Right lobe of liver (tissue), 6 donors: ENCODE data around the gene OMA1. TPM values are rescaled to one million over a fixed set of nuclear protein-coding genes. Genes with fewer than 3 reads are reported as not detected.
"Not testable (repeated sequence)": the region's sequence is repeated elsewhere in the genome, so short reads cannot be mapped to it uniquely, and the experiment has no call there.

Experiments used
- ATAC-seq, 4 donors: fragments of 200-7000 bp; cut with Tn5 transposase; one replicate each; pipeline ENCODE4 v1.9.1; 2020; ENCODE audit warnings: mild to moderate bottlenecking in 4 of 4, moderate library complexity in 4 of 4
- DNase-seq, 3 donors: peaks; one replicate each; pipeline ENCODE4 v3.0.0-alpha.2; 2020
- H3K27ac ChIP-seq, 3 donors: fragments of 200-600 bp; one replicate each; pipeline ENCODE4 v1.8.0; 2022
- H3K27me3 ChIP-seq, 2 donors: fragments of 200-600 bp; one replicate each; pipeline ENCODE4 v1.8.0; 2022
- H3K36me3 ChIP-seq, 4 donors: fragments of 200-600 bp; sonication (generic) in 1 of 4; one replicate each; pipeline versions ENCODE4 v1.5.1 to v1.8.0; 2017 to 2022; ENCODE audit warnings: control low read depth in 1 of 4
- H3K4me1 ChIP-seq, 4 donors: fragments of 200-600 bp; sonication (generic) in 1 of 4; one replicate each; pipeline versions ENCODE4 v1.5.1 to v1.8.0; 2017 to 2022; ENCODE audit warnings: control low read depth in 1 of 4
- H3K4me3 ChIP-seq, 3 donors: fragments of 200-600 bp; one replicate each; pipeline ENCODE4 v1.8.0; 2022
- H3K9me3 ChIP-seq, 4 donors: fragments of 200-600 bp; sonication (generic) in 1 of 4; one replicate each; pipeline versions ENCODE4 v1.5.1 to v1.8.0; 2017 to 2022; ENCODE audit warnings: control low read depth in 1 of 4
- CTCF ChIP-seq, 4 donors: fragments of 200-600 bp in 3 of 4; fragments of 450-650 bp in 1 of 4; IDR thresholded peaks; one replicate each; pipeline versions ENCODE4 v1.5.1 to v1.8.0; 2016 to 2022; ENCODE audit warnings: antibody characterized with exemption in 4 of 4, mild to moderate bottlenecking in 2 of 4
- POLR2A ChIP-seq: fragments of 450-650 bp; IDR thresholded peaks from one replicate; pipeline ENCODE4 v1.6.1; 2017; ENCODE audit warnings: antibody characterized with exemption, mild to moderate bottlenecking
- WGBS: methylation state at CpG from one replicate; pipeline ENCODE4 v1.1.6; 2018; ENCODE audit warnings: low coverage, low lambda C conversion rate; ENCODE audit not compliant: insufficient coverage; ENCODE audit errors: missing lambda C conversion rate; 5-methylcytosine and 5-hydroxymethylcytosine counted together
- intact Hi-C, 2 donors: fragments of 100-400 bp; cut with DNase I; formaldehyde crosslinking; loops; one replicate each; pipeline versions ENCODE4 v1.11.2 to v1.14.1; 2022
- total RNA-seq, 6 experiments: library from RNA; depleted of rRNA in 2 of 6; stranded (reverse); fragments of >200 nt in 2 of 6; fragmentation: NEBNext Ultra II Directional in 3 of 6; extraction: Animal tissue kit (Norgen Biotek cat#: 25700) in 3 of 6; gene quantifications; one replicate each; pipeline versions ENCODE4 v1.1.0 to v1.2.4, GENCODE V29; 2016 to 2023
- donor health status: DM: no; HTN: yes; CAD: no.
- donor health status: DM: no; HTN: no; CAD: no.
- donor health status: DM: no; HTN: no; CAD: no.
- donor health status: DM: no; HTN: yes; CAD: no.
- donor health status: DM: no; HTN: yes; CAD: no.

The OMA1 gene
- total RNA-seq, 6 experiments from 2014 or later: 16.1 to 29.0 (median 18.9) TPM

- no peaks in the 10 kb centered on the region for H3K9me3 ChIP-seq
- DNase-seq: no peak
- H3K27ac ChIP-seq: no peak overlapping the region
- no peak overlapping the region for H3K4me3 ChIP-seq
- H3K36me3 ChIP-seq: no peaks in the 10 kb centered on the region
- no peak for TF ChIP-seq POLR2A
- no peaks in the 10 kb centered on the region for H3K27me3 ChIP-seq
- H3K4me1 ChIP-seq: no peaks in the 10 kb centered on the region
- no peak for ATAC-seq
- WGBS: 75% methylated on average over 4 of the region's 4 CpGs
- intact Hi-C loops: no loop called here
These were observed 49.0 kb downstream of the OMA1 start for GRCh38 chr1:58497499-58497898.

- ATAC-seq: no peak
- H3K27ac ChIP-seq: no peak overlapping the region
- 100% methylated on average over 2 of the region's 3 CpGs for WGBS
- TF ChIP-seq POLR2A (no peak), CTCF (IDR thresholded peaks at IDR 0.05) (no peak)
- no peak for DNase-seq
- no peaks in the 10 kb centered on the region for H3K4me1 ChIP-seq
- H3K27me3 ChIP-seq: no peaks in the 10 kb centered on the region
- H3K36me3 ChIP-seq: no peaks in the 10 kb centered on the region
- no peak overlapping the region for H3K4me3 ChIP-seq
- H3K9me3 ChIP-seq: no peaks in the 10 kb centered on the region
- intact Hi-C loops: no loop called here
These were observed 50.5 kb downstream of the OMA1 start for GRCh38 chr1:58496042-58496441.

GRCh38 chr1:58488914-58489313, 57.6 kb downstream of the OMA1 start:
- ATAC-seq, H3K4me1 ChIP-seq, H3K27me3 ChIP-seq, DNase-seq, H3K27ac ChIP-seq, H3K9me3 ChIP-seq, intact Hi-C loops, H3K36me3 ChIP-seq, H3K4me3 ChIP-seq: not testable (repeated sequence)
- 100% methylated on average over 1 of the region's 18 CpGs for WGBS

- H3K27me3 ChIP-seq: no peaks in the 10 kb centered on the region
- ATAC-seq (no peak), DNase-seq (no peak)
- 70% methylated on average over 5 of the region's 5 CpGs for WGBS
- intact Hi-C loops: no loop called here
- H3K27ac ChIP-seq: no peak overlapping the region
- H3K4me3 ChIP-seq: no peak overlapping the region
- H3K4me1 ChIP-seq: no peaks in the 10 kb centered on the region
- H3K9me3 ChIP-seq: no peaks in the 10 kb centered on the region
- no peaks in the 10 kb centered on the region for H3K36me3 ChIP-seq
- TF ChIP-seq POLR2A (no peak), CTCF (IDR thresholded peaks at IDR 0.05) (no peak)
These were observed 59.5 kb downstream of the OMA1 start for GRCh38 chr1:58487002-58487401.

- Histone ChIP-seq H3K9me3 (no peaks in the 10 kb centered on the region), H3K36me3 (no peaks in the 10 kb centered on the region), H3K4me3 (no peak overlapping the region), H3K27me3 (no peaks in the 10 kb centered on the region), H3K27ac (no peak overlapping the region), H3K4me1 (no peaks in the 10 kb centered on the region)
- intact Hi-C loops: no loop called here
- TF ChIP-seq POLR2A (no peak), CTCF (IDR thresholded peaks at IDR 0.05) (no peak)
- 47% methylated on average over 2 of the region's 2 CpGs for WGBS
- ATAC-seq (no peak), DNase-seq (no peak)
These were observed 64.6 kb downstream of the OMA1 start for GRCh38 chr1:58481962-58482361.

- ATAC-seq: no peak
- intact Hi-C loops: no loop called here
- no peaks in the 10 kb centered on the region for H3K4me1 ChIP-seq
- no peaks in the 10 kb centered on the region for H3K9me3 ChIP-seq
- no peaks in the 10 kb centered on the region for H3K36me3 ChIP-seq
- WGBS: 67% methylated on average over 1 of the region's 2 CpGs
- H3K27me3 ChIP-seq: no peaks in the 10 kb centered on the region
- TF ChIP-seq CTCF (IDR thresholded peaks at IDR 0.05) (no peak), POLR2A (no peak)
- no peak overlapping the region for H3K4me3 ChIP-seq
- H3K27ac ChIP-seq: no peak overlapping the region
- no peak for DNase-seq
These were observed 66.3 kb downstream of the OMA1 start for GRCh38 chr1:58480191-58480590.
